GM19324 (cell line): ENCODE data around the gene KRT81.
"Not testable (repeated sequence)": the region's sequence is repeated elsewhere in the genome, so short reads cannot be mapped to it uniquely, and the experiment has no call there.

Source experiments
- ATAC-seq: cut with Tn5 transposase; IDR thresholded peaks from one replicate; pipeline ENCODE4 v1.9.1; 2021; ENCODE audit warnings: mild to moderate bottlenecking, moderate library complexity; ENCODE audit not compliant: unreplicated experiment, low FRiP score

Gene KRT81

GRCh38 chr12:52300796-52301691 is 9.7 kb upstream of the KRT81 start:
- no peak for ATAC-seq

DNA sequence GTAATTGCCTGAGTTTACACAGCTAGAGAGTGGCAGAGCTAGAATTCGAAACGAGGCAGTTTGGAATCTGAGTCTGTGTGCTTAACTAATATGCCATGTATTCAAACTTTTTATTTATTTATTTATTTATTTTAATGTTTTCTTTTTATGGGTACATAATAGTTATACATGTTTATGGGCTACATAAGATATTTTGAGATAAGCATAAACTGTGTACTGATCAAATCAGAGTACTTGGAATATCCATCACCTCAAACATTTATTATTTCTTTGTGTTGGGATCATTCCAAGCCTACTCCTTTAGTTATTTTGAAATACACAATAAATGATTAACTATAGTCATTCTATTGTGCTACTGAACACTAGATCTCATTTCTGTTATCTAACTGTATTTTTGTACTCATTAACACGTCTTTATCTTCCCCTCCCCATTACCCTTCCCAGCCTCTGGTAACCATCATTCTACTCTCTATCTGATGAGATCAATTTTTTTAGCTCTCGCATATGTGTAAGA is 7.4 kb upstream of the KRT81 start:
- no peak for ATAC-seq

DNA sequence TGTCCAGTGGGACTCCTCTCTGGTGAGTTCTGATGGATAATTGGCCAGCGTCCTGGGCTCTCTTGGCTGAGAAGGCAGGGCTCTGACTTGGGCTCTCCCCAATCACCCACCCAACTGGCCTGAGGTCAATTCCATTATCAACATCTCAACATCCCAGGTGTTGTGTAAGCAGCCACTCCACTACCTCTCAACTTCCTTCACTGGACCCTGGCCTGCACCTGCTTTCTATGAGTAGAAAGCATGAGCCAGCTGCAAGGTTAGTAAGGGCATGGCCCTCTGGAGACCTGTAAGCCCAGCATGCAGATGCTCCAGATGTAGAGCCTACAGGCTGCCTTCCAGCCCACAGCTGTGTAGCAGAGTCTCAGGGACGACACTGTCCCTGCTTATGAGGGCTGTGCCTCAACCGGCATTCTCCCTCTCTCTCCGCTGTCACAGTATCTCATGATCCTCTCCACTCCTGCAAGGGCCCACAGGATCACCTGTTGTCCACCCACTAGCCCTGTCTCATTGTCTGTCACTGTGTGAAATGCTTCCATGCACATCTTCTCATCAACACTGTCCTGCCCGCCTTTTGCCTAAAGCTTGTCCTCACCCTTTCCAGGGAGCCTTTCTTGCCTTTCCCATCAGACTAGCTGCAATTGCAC is 5.4 kb upstream of the KRT81 start:
- no peak for ATAC-seq

- ATAC-seq: no peak
Observed at GRCh38 chr12:52295663-52296062, 4.3 kb upstream of the KRT81 start.

DNA sequence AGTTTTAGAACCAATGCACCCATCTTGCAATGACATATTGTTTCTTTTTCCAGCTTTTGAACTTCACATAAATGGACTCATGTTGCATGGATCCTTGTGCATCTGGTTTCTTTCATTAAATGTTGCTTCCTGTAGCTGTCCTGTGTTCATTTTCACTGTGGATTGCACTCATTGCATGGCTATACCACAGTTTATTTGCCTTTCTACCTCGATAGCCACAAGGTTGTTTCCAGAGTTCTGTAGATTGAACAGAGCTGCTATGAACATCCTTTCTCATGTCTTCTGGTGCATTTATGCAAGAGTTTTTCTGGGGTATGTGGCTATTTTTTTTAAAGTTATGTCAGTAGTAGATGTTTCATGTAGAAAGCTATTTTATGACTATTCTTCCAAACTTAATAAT is 3.5 kb upstream of the KRT81 start:
- ATAC-seq: no peak

GRCh38 chr12:52293926-52294325 is 2.6 kb upstream of the KRT81 start:
- no peak for ATAC-seq

DNA sequence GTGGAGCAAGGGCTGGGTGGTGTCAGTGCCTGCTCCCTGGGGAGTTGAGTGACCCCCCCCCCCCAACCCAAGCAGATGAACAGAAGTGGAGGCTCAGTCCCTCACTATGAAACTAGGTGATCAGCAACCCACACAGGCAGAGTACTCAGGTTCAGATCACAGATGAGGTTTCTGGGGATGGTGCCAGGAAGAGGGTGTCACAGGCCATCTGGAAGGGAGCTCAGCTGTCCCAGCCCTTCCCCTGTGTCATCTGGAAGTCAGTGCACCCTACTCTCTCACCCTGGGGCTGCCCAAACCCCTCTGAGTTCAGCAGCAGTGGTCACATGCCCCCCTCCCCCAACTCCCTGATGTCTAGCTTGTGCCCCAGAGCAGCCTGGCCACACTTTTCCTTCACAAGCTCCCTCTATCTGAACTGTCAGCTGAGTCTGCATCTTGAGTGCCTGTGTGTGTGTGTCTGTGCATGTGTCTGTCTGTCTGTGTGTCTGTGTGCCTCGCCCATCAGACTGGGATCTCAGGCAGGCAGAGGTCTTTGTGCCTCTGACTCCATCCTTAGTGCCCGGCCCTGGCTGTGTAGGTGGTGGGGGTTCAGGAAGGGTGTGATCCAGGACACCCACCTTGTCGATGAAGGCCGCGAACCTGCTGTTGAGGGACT is 725 bp downstream of the KRT81 start:
- ATAC-seq: not testable (repeated sequence)

- ATAC-seq: not testable (repeated sequence)
Observed at GRCh38 chr12:52287816-52288805, 3.2 kb downstream of the KRT81 start.

DNA sequence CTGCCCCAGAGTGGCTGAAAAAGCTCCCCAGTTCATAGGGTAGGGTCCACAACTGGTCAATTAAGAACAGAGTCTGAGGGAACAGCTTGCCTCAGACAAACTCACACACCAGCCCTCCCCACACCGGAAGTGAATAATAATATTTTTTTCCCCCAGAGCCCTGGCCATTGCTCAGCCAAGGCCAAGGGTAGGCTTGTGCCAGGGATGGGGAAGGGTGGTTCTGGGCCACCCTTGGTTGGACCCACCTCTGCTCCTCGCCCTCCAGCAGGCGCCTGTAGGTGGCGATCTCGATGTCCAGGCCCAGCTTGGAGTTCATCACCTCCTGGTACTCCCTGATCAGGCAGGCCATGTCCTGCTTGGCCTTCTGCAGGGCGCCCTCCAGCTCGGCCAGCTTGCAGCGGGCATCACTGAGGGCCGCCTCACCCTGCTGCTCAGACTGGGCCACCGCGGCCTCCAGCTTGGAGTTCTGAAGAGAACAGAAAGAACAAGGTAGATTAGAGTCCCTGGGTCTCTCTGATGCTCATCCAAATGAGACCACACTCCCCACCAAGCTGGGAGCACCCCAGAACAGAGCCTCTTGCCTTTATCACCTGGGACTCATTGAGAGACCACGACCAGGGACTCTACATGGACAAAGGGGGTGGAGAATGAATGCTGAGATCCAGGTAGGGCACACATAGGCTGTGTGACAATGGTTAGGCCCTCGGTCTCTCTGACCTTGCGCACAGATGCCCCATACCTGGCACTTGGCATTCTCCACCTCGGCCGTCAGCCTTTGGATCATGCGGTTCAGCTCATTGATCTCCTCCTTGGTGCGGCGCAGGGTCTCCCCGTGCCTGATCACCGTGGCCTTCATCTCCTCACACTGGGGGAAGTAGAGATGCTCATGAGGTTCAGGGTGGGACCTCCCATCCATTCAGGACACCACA is 4.2 kb downstream of the KRT81 start:
- not testable (repeated sequence) for ATAC-seq

GRCh38 chr12:52285851-52286530 is 5.3 kb downstream of the KRT81 start:
- no peak for ATAC-seq

GRCh38 chr12:52285172-52285745 is 6.1 kb downstream of the KRT81 start:
- no peak for ATAC-seq

DNA sequence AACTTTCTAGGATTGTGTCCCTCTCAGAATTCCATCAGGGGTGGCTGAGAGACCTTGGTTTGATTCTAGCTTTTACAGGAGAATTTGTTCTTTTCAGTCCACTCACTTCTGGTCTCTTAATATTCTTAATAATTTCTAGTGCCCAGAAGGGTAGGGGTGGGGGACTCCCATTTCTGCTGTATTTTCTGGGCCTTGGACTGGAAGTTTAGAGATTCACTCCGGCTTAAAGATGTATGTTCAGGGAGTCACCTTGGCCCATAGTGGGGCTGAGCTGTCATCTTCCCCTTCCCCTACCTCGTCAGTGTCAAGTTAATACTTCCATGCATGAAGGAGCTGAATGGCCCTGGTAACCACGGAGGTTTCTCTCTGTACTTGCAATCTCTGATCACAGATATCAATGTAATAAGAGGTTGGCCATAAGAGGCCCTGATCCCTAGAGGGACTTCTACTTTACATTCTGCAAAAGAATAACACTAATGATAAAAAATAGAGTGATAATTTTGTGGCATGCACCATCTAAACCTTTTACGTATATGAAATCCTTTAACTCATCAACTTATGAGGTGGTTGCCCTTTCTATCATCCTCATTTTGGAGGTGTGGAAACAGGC is 6.7 kb downstream of the KRT81 start:
- no peak for ATAC-seq

- ATAC-seq: no peak
Observed at GRCh38 chr12:52280796-52281560, 10.4 kb downstream of the KRT81 start.

GRCh38 chr12:52280319-52280795 is 11.0 kb downstream of the KRT81 start:
- no peak for ATAC-seq

- ATAC-seq: no peak
Observed at GRCh38 chr12:52279422-52280318, 11.7 kb downstream of the KRT81 start.
